Posterior cingulate gyrus (tissue), 11 donors: ENCODE measurements around the gene MCCC1.
"Not testable (repeated sequence)": the region's sequence is repeated elsewhere in the genome, so short reads cannot be mapped to it uniquely, and the experiment has no call there.

ENCODE experiments used
- DNase-seq, 10 donors: peaks; one replicate each; pipeline versions ENCODE4 v3.0.0 to v3.0.0-alpha.2; 2020 to 2021; ENCODE audit warnings: mixed read lengths in 3 of 10
- intact Hi-C: fragments of 100-400 bp; cut with DNase I; formaldehyde crosslinking; loops from one replicate; pipeline ENCODE4 v1.15.1; 2023

Gene MCCC1

DNA sequence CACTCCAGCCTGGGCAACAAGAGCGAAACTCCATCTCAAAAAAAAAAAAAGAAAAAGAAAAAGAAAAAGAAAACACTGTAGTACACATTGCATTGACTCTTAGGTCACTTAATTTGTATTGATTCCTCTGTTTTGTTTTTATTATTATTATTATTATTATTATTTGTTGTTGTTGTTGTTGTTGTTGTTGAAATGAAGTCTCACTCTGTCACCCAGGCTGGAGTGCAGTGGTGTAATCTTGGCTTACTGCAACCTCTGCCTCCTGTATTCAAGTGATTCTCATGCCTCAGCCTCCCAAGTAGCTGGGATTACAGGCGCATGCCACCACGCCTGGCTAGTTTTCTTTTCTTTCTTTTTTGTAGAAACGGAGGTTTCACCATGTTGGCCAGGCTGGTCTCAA is 8.1 kb upstream of the MCCC1 start:
- intact Hi-C loops, DNase-seq: not testable (repeated sequence)

GRCh38 chr3:183106635-183107034 is 7.3 kb upstream of the MCCC1 start:
- intact Hi-C loops, result no loop called here
- DNase-seq, result no peak

DNA sequence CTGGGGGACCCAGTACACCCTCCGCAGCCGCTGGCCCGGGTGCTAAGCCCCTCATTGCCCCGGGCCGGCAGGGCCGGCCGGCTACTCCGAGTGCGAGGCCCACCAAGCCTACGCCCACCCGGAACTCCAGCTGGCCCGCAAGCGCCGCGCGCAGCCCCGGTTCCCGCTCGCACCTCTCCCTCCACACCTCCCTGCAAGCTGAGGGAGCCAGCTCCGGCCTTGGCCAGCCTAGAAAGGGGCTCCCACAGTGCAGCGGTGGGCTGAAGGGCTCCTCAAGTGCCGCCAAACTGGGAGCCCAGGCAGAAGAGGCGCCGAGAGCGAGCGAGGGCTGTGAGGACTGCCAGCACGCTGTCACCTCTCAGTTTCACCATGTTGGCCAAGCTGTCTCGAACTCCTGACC is 4.7 kb upstream of the MCCC1 start:
- DNase-seq, intact Hi-C loops: not testable (repeated sequence)

- DNase-seq, intact Hi-C loops: not testable (repeated sequence)
These were observed 1.7 kb upstream of the MCCC1 start for GRCh38 chr3:183101040-183101439.

DNA sequence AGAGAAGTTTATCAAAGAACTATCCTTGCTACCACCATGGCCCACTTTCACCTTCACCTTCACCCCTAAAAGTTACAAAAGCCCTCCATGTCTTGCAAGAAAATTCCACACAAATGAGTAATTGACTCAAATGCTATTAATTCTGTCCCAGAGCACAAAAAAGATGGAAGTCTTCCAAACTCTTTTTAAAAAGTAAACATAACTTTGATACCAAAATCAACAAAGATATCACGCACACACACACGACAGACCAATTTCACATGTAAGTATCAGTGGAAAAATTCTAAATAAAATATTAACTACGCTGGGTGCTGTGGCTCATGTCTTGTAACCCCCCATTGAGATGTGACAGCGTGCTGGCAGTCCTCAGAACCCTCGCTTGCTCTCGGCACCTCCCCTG is 1.1 kb upstream of the MCCC1 start:
- intact Hi-C loops, result no loop called here
- DNase-seq, result no peak

- DNase-seq, result no peak
- intact Hi-C loops, result loop anchor here (5.0 to 10.0 kb wide), 3 partner anchors 118 to 308 kb away; partner anchors contain the start of genes ATP11B and DCUN1D1
These were observed 525 bp upstream of the MCCC1 start for GRCh38 chr3:183099838-183100204.

- intact Hi-C loops, result loop anchor here (5.0 to 10.0 kb wide), 3 partner anchors 116 to 306 kb away; partner anchors contain the start of genes ATP11B and DCUN1D1
- DNase-seq, result no peak
These were observed 715 bp downstream of the MCCC1 start for GRCh38 chr3:183098536-183099025.

DNA sequence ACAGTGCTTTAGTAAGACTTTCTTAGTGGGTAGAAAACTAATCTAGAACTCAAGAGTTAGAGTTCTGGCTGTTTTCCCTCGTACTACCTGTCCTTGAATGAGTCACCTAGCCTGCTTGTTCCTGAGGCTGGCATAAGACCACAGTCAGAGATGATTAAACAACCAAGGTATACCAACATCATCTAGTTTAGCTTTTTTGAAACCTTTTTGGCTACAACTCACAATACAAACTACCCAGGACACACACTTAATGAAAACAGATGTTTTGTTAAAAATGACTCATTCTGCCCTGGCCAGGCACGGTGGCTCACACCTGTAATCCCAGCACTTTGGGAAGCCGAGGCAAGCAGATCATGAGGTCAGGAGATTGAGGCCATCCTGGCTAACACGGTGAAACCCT is 4.6 kb downstream of the MCCC1 start:
- DNase-seq, result no peak
- intact Hi-C loops, result loop anchor here (5.0 to 10.0 kb wide), 3 partner anchors 112 to 302 kb away; partner anchors contain the start of genes ATP11B and DCUN1D1

DNA sequence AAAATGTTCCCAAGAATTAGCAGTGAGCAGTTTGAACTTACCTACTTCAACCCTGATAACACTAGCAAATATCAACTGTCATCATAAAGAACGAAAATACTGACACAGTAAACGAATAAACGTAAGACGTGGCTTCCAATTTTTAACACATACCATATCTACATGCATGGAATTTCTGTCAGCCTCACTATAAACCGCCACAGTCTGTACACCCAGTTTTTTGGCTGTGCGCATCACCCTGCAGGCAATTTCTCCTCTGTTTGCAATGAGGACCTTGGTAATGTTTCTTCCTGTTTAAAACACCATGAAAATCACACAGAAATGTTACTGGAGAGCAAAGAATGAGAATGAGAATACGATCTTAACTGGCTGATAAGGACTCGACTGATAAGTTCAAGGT is 7.0 kb downstream of the MCCC1 start:
- intact Hi-C loops, result loop anchor here (10.0 kb wide), 1 partner anchor 187 kb away; no protein-coding TSS in a partner anchor
- no peak for DNase-seq

- no peak for DNase-seq
- intact Hi-C loops, result no loop called here
These were observed 12.1 kb downstream of the MCCC1 start for GRCh38 chr3:183087184-183087583.

GRCh38 chr3:183085634-183086390 is 13.5 kb downstream of the MCCC1 start:
- no peak for DNase-seq
- intact Hi-C loops, result no loop called here

- DNase-seq, result no peak
- intact Hi-C loops, result no loop called here
These were observed 16.9 kb downstream of the MCCC1 start for GRCh38 chr3:183082355-183082915.

DNA sequence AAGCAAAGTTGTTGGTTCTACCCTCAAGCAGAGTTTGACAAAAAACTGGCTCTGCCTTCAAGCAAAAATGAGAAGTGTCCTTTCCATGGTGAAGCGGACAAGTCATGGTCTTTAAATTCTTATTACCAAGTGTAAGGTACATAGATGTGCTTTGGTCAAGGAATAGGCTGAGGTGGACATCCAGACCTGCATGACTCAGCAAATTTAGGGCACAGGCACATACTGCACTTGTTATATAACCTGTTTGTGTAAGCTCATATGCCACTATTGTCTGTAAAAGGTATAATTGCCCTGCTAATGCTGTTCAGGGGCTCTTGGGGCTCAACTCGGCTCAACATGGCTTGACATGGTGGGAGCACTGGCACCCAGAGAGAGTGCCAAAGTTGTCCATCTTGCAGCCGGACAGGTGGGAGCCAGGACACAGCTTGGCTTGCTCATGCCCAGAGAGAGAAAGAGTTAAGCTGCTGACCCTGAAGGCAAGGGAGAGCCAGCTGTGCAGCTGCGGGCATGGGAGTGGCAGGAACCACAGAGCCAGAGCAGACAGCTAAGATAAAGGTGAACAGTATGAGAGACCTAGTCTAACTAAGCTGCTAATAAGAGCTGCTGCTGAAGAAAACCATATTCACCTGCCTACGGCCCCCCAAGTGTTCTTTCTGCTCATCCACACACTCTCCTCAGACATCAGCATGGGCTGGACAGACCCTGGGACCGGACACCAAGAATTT is 17.7 kb downstream of the MCCC1 start:
- no peak for DNase-seq

GRCh38 chr3:183080628-183081027 is 18.7 kb downstream of the MCCC1 start:
- intact Hi-C loops, result no loop called here
- no peak for DNase-seq

More for the DNA sequence above, 17.7 kb downstream of the MCCC1 start:
- intact Hi-C loops, result no loop called here

- no peak for DNase-seq
- intact Hi-C loops, result no loop called here
These were observed 24.4 kb downstream of the MCCC1 start for GRCh38 chr3:183074881-183075280.

GRCh38 chr3:183074261-183074660 is 25.0 kb downstream of the MCCC1 start:
- intact Hi-C loops, result no loop called here
- DNase-seq, result no peak

- peak in 1 of 10 donors; percentile 30 for DNase-seq
These were observed 25.5 kb downstream of the MCCC1 start for GRCh38 chr3:183073839-183074238.

GRCh38 chr3:183070892-183071291 is 28.4 kb downstream of the MCCC1 start:
- DNase-seq, result no peak
- intact Hi-C loops, result no loop called here

More at GRCh38 chr3:183073839-183074238, 25.5 kb downstream of the MCCC1 start:
- intact Hi-C loops, result no loop called here

DNA sequence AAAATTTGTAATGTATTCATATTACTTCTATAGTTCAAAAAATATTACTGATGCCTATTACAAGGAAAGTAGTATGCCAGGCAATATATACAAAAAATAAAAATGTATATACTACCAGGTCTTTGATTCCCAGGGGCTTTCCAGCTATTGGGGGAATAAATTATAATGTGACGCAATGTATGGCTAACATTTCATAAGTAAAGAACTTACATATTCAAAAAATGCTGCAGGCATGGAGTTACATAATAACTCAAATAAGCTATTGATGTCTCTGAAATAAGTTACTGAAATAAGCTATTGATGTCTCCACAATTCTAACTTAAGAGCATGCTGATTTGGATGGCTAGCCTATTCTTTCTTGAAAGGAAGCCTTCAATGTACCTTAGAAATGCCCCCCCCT is 30.2 kb downstream of the MCCC1 start:
- intact Hi-C loops, result no loop called here
- no peak for DNase-seq

- DNase-seq, intact Hi-C loops: not testable (repeated sequence)
These were observed 32.4 kb downstream of the MCCC1 start for GRCh38 chr3:183066891-183067290.

DNA sequence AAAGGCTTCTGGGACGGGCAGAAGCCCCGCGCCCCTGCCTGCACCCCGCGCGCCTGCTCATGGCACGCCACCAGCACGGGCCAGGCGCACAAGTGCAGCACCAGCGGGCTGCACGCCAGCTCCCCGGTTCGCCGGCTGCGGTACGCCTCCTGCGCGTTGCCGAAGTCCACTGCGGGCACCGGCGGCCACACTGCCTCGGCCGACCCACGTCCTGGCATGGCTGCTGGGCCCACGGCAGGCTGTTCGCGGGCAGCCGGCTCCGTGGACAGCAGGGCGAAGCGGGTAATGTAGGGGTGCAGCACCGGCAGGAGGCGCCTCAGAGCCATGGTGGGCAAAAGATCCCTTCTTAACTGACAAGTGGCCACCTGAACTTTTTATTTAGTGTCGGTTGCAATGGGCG is 34.8 kb downstream of the MCCC1 start:
- intact Hi-C loops, result no loop called here
- DNase-seq, result peak in 1 of 10 donors; percentile 65
